Neural cell (in vitro differentiated cells): ENCODE measurements around the gene ERP44.

Source experiments
- EZH2 ChIP-seq: fragments of 200-600, 300-800 bp; shearing (Covaris generic), sonication (generic); IDR thresholded peaks from 2 replicates; pipeline ENCODE4 v1.6.1; 2014; ENCODE audit warnings: antibody characterized with exemption, low read length, borderline replicate concordance, mild to moderate bottlenecking; ENCODE audit not compliant: insufficient read depth, poor library complexity, severe bottlenecking
- MXI1 ChIP-seq: fragments of 450-650 bp; conservative IDR thresholded peaks from 2 replicates; pipeline ENCODE4 v1.6.1; 2014; ENCODE audit warnings: antibody characterized with exemption, mild to moderate bottlenecking; ENCODE audit not compliant: poor library complexity, severe bottlenecking
- POLR2AphosphoS5 ChIP-seq: IDR thresholded peaks from 2 replicates; pipeline ENCODE4 v1.6.1; 2012

- TF ChIP-seq POLR2AphosphoS5 (no peak), MXI1 (no peak), EZH2 (no peak)
Measured at GRCh38 chr9:99971410-99971809, 127.4 kb downstream of the ERP44 start.
